NCI-H146 treated with DMSO at 0.1 percent for 48 hours (cell line): ENCODE results near the gene SEPTIN2.
"Not testable (repeated sequence)": the region's sequence is repeated elsewhere in the genome, so short reads cannot be mapped to it uniquely, and the experiment has no call there.

Experiments
- DNase-seq: peaks from one replicate; lab custom pipeline; 2025; ENCODE audit not compliant: unreplicated experiment; lab: John Stamatoyannopoulos, UW

SEPTIN2 gene

DNA sequence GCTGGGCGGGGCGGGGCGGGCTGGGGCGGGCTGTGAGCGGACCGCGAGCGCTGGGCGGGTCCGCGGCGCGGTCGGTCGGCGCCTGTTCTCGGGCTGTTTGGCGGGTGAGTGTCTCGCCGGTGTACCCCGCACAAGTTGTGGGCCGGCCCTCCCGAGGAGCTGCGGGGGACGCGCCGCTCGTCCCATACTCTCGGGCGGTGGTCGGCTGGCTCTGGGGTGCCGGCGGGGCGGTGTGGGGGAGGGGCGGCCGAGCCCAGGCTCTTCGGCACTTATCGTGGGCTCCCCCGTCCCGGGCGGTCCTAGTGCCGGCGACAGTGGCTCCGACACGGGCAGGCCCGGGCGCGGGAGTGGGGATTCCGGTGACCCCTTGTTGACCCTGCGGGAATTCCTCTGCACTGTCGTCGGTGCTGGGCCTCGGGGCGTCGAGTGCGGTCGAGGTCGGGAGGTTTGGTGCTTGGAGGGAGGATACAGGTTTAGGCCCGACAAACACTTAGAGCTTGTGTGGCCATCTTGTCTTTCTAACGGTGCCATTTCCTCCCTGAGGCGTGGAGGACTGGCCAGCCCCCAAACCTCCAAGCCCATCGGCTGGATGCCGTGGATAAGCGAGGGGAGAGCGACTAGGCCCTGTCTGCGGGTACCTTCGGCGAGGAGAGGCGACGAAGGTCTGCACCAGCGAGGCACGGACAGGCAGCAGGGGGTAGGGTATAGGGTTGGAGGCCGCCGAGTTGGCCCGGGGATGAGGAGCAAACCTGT, at the start of gene SEPTIN2:
Gene SEPTIN2 (plus strand): TSS at position 47 of the 753 bp plus-strand sequence. CDS start 8,308 bp downstream, outside the sequence.
- no peak for DNase-seq

DNA sequence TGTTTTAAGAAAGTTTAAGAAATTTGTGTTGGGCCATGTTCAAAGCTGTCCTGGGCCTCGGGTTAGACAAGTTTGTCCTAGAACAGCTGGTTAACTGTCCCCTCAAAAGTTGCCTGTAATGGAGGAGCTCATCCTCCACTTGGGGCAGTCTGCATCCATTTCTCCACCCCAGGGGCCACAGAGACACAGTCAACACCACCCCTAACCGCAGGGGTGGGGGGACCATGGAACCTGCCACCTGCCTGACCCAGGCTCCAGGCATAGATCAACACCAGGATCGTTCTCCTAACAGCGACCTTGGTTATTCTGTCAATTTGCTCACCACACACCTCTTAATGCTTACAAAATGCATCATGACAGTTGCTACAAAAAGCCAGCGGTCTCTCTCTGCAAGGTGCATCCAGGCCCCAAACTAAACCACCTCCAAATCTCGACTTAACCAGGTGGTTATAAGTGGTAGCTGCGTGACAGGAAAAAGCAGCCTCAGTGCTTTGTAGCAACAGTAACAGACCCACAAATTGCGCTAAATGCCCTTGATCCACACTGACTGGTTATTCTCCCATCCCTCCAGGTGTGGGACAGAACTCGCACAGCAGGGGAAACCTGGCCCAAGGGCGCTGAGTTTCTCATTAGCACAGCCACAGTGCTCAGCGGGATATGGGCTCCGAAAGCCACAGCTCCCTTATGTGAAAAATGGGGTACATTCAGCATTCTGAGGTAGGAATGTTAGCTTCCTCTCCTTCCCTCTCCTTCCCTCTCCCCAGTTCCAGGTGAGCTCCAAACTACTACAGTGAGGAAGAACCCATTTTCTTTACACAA, 48.3 kb upstream of the SEPTIN2 start:
- no peak for DNase-seq

DNA sequence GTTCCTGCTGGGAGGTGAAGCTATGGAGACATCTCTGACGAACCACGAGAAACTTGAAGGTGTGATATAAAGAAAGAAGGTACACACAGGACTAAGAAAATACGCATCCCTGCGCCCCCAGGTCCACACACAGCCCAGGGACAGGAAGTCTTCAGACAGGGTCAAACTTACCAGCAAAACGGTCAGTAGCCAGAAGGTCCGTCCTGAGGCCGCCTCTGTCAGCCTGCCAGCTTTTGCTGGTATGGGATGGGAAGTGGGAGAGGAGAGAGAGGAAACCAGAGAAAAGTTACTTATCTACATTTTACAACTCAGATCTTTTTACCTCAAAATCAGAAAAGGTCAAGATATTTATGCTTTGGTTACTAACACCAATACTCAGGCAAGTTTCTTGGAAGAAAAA, 47.4 kb upstream of the SEPTIN2 start:
- no peak for DNase-seq

DNA sequence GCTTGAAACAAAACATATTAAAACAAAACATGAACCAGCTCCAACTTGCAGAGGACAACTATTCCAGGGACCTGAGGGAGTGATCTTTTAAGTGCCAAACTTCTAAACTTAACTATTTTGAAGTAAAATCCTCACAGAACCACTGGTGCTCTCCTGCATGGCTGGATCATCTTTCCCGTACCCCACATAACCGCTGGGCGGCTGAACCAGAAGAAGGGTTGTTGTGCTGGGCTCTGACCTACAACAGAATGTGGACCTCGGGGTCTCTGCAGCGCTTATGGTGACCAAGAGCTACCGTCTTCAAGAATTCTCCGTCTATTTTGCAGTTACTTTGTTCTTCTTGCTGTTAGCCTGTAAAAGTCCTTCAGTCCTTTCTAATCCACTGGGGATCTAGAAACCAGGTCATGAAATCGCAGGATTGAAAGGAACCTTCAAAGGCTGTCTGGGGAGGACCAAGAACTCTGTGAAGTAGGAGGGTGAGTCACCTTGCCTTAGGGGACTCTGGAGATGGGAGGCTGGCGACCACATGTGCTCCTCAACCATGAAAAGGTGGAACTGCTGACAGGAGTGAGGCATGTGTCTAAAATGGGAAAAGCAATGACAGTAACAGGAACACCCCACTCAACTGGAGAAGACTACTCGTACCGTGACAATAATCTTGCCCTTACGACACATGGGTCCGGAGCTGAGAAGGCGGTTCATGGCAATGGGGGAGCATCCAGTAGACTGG, 46.8 kb upstream of the SEPTIN2 start:
- DNase-seq = no peak

DNA sequence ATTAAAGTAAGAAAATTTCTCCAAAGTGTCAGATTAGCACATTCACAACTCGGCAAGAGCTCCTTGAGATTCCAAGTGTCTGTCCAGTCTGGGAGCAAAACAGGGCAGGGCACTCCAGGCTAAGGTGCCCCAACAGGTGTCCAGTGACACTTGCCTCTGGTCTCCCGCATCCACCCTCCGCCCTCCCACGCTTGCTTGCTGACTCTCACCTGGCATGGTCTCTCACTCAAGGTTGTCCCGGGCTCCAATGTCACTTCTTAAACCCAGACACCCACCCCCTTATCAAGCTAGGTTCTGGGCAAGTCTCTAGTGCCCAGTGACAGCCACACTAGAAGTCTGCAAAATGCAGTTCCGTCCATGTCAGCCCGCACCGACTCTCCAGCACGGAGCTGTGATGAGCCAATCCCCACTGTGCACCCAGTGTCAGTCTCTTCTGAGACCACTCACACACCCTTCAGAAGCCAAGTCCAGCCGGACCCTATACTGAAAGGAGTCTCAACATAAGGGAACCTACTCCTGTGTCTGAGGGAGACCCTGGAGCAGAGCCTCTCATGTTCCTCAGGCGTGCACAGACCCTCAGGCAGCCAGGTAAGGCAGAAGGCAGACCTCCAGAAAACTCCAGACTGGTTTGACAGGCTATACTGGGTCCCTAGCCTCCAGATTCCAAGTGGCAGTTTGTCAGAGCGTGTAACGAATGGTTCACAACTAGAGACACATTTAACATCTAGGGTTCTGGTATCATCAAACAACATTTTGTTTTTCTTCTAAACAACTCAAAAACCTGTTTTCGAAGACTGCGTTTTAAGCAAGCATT, 45.8 kb upstream of the SEPTIN2 start:
- DNase-seq = no peak

DNA sequence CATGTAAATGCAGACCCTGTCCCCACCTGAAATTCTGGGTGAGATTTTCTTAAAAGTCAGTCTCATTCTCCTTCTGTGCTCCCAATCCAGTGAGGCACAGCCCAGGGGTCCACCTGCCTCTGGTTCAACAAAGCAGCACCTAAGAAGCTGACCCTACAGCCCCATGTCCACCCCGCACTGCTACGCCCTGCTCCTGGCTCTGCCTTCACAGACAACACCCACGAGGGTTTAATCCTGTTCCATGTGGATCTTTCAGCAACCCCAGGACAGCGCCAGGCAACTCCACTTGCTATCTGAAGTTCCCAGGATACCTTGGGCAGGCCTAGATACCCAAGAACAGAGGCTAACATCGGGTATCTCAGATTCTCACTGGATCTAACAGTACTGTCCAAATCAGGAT, 45.2 kb upstream of the SEPTIN2 start:
- no peak for DNase-seq

DNA sequence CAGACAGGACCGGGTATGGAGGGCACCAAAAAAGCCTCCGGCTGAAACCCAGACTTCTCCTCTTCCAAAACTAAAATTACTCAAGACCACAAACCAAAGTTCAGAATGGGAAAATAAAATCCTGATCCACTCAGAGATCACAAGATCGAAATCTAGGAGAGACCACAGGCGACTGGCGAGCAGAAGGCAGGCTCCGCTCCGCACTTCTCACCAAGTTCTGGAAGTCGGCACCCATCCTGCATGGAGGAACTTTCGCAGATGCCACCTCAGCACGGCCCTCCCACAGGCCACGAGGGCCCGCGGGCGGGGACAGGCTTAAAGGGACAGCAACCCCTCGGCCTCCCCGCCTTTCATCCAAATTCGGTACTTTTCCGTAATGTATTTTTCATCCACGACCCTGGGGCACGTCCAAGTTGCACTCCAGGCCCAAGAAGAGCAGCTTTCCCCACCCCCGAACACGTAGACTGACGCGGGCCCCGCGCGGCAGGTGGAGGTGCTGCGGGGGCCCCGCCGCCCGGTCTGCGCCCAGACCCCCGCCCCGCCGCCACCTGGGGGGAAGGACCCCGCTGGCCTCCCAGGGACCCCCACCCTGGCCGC, 43.9 kb upstream of the SEPTIN2 start:
- no peak for DNase-seq

DNA sequence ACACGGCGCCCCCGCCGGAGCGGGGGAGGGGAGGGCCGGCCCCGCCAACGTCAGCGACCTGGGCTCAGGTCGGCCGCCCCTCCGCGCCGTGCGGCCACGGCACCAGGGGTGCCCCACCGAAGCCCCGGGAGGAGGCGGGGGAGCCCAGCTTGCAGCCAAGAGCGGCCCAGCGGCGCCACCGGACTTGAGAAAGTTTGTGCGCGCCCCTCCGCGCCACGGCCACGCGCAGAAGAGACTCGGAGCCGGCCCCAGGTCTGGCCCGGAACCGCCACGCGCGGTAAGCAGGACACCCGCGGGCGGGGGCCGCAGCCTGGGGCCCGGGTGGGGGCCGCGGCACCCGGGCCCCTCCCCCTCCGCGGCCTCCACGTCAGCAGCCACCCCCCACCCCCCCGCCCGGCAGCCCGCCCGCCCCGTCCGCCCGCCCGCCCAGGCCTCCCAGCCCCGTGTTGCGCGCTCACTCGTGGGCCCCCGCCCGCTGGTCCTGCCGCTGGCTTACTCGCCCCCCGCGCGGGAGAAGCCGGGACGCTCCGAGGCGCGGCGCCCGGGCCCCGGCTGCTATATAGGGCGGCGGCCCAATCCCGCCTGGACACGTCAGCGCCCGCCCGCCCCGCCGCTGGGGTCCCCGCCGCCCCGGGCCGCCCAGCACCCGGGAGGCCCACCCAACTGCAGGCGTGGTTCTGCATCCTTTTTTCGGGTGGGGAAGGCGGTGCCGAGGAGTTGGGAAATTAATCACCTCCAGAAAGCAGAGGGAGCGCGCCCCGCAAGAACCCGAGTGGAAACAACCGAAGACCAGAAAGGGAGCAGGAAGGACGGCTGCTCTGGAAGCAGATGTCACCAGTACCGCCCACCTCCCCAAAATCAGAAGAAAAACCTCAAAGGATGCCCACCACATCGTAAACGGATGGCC, 43.2 kb upstream of the SEPTIN2 start:
- no peak for DNase-seq

DNA sequence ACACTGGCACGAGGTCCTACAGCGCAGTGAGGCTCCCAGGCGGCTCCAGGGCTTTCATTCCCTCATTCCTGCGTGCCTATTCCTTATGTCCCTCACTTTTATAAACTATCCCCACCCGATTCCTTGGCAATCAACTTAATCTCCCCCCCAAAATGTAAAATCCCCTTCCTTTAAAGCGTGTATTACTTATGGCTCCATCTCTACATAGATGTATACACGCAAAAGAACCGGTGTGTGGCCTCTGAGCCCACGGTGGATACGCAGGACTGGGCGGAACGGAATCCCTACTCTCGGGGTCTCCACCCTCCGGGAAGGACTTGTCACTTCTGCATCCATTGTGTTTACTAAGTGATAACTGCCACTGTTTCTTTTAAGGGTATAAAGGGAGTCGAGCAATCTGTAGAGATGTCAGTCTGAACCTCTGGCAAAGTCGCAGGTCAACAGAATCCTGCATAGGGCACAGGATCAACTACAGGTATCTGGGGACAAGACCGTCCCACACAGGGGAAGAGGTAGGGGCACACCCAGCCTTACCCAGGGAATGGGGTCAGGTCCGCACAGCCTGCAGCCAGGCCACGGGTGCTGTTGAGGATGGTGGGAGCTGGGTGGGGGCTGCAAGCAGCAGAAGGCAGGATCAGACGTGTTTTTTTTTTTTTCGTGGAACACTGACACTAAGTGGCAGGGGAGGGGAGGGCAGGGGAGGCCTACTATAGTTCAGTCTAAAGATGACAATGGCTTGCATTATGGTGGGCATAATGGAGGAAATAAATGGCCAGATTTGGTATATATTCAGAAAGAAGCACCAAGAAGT, 42.3 kb upstream of the SEPTIN2 start:
- no peak for DNase-seq

DNA sequence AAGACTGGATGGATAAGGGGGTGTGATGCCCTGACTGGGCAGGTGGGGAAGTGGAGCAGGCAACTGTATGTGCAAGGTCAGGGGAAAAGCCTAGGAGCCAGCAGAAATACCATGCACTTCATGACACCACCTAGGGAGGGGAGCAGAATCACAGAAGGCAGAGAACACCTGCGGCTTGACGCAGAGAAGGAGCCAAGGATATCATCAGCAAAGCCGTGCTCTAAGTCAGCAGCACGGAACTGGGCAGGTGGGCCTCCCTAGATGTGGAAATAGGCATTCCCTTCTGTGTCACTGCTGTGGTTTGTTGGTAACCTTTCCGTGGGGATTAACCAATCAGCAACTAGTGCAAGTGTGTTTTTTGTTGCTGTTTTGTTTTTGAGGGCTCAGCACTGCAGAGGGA, 41.6 kb upstream of the SEPTIN2 start:
- no peak for DNase-seq

DNA sequence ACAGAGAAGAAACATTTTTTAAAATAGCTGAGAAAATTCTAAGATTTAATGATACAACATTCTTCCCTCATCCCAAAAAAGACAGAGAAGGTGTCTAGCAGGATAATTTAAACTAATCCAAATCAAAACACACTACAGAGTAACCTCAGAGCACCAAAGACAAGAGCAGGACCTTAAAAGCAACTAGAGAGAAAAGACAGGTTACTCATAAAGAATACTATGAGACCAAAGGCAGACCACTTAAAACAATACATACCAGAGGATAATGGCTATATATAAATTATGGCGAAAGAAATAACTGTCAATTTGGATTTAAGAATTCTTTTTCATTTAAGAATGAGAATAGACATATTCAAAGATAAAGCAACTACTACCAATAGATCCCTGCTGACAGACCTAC, 40.2 kb upstream of the SEPTIN2 start:
- DNase-seq = no peak

DNA sequence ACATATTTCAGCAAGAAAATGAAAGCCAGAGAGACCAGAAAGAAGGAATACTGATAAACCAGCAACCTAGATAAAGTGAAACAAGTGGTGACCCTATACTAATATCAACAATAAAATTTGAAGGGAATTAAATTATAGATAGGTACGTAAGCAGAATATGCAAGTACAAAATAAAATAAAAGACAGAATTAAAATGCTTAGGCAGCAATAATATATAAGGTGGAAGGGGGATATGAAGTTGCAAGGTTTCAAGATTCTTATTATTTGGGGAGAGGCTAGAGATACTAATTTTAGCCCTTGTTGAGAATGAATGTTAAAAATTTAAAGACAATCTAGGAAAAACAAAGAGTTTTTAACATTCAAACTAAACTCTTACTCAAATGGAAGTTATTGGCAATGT, 39.8 kb upstream of the SEPTIN2 start:
- DNase-seq = no peak

DNA sequence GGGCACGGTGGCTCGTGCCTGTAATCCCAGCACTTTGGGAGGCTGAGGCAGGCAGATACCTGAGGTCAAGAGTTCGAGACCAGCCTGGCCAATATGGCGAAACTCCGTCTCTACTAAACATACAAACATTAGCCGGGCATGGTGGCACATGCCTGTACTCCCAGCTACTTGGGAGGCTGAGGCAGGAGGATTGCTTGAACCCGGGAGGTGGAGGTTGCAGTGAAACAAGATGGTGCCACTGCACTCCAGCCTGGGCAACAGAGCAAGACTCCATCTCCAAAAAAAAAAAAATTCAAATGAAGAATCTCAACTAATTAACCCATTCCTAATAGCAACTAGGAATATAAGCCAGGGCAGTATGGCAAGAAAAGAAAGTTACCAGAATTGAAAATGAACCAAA, 37.4 kb upstream of the SEPTIN2 start:
- not testable (repeated sequence) for DNase-seq

DNA sequence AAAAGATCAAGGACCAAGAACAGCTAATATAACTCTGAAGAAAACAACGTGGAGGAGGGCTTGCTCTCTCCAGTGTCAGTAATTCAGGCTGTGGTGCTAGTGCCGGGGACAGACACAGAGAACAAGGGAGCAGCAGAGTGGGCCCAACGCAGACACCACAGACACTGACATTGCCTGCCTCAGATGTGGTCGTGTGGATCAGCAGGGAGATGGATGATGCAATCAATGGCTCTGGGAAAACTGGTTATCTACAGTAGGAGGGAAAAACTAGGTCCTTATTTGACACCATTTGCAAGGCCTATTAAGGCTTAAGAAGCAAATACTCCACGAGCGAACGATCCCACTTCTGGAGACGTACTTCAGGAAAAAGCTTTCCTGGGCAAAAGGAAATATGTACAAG, 36.3 kb upstream of the SEPTIN2 start:
- DNase-seq = no peak

DNA sequence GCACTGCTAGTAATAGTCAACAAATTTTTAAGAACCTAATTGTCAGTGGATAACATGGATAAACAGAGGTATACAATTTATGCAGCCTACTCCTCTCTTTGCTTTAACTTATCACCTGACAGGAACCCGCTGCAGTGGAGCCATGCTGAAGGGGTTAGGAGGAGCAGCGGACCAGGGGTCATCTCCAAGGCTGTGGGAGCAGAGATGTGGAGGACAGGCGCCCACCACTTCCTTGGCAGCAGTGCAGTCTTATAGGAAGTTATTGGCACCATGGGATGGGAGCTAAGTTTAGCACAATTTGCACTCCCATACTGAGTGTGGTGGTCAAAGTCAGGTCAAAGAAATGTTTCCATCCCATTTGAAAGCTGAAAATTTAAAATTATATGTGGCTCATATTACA, 35.9 kb upstream of the SEPTIN2 start:
- DNase-seq = no peak

DNA sequence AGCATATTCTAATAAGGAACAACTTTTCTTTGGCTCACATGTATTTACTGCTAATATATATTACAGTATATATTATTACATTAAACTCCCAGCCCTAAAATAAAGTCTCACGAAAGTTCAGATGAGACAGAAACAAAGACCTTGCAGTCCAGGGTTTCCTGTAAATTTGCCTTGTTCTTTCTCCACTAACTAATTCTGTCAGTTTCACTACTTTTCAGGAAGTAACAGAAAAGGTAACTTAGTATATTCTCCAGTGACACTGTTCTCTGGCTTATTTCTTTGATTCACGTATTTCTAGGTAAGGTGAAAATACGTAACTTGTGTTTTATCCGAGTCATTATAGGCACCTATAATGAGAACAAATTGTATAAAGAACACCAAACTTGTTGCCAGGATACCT, 35.4 kb upstream of the SEPTIN2 start:
- DNase-seq = no peak

DNA sequence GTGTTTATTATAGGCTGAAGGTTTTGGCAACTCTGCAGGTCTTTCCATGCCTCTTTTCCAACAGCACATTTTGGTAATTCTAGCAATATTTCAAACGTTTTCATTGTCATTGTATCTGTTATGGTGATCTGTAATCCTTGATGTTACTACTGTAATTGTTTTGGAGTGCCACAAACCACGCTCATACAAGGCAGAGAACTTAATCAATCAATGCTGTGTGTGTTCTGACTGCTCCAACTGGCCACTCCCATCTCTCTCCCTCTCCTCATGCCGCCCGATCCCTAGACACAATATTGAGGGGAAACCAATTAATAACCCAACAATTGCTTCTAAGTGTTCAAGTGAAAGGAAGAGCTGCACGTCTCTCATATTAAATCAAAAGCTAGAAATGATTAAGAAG, 33.2 kb upstream of the SEPTIN2 start:
- DNase-seq = no peak

DNA sequence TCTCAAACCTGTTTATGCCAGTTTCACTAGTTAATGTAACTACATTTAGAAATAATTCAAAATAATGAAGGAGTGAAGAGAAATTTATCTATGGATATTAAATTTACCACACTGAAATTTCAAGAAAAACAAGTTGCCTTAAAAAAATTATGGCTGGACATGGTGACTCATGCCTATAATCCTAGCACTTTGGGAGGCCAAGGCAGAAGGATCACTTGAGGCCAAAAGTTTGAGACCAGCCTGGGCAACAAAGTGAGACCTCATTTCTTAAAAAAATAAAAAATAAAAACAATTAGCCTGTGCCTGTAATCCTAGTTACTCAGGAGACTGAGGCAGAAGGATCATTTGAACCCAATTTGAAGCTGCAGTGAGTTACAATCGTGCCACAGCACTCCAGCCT, 30.1 kb upstream of the SEPTIN2 start:
- DNase-seq = no peak
